ENCODE measurements around the gene PTPRN2.

The PTPRN2 gene

GRCh38 chr7:157881048-157881771 is 706.4 kb downstream of the PTPRN2 start:
- no peak overlapping the region for H3K4me2 ChIP-seq (ENCODE audit: low read length)
- no peak overlapping the region for H3K4me3 ChIP-seq (ENCODE audit: low read depth, low read length)
- no peaks in the 10 kb centered on the region for H3K36me3 ChIP-seq (ENCODE audit: control insufficient read depth, insufficient read depth, low read length)
- H3K27me3 ChIP-seq (ENCODE audit: control insufficient read depth, insufficient read depth, low read length), result no peaks in the 10 kb centered on the region
- no peaks in the 10 kb centered on the region for H3K79me2 ChIP-seq
- H3K9ac ChIP-seq, result no peak overlapping the region
- H3K27ac ChIP-seq, result no peak overlapping the region
- no peaks in the 10 kb centered on the region for H3K4me1 ChIP-seq
- no peaks in the 10 kb centered on the region for H3K9me3 ChIP-seq (ENCODE audit: control insufficient read depth, low read length)
- TF ChIP-seq CTCF (IDR thresholded peaks at IDR 0.05), result no peak
- no peak overlapping the region for H2AFZ ChIP-seq

DNA sequence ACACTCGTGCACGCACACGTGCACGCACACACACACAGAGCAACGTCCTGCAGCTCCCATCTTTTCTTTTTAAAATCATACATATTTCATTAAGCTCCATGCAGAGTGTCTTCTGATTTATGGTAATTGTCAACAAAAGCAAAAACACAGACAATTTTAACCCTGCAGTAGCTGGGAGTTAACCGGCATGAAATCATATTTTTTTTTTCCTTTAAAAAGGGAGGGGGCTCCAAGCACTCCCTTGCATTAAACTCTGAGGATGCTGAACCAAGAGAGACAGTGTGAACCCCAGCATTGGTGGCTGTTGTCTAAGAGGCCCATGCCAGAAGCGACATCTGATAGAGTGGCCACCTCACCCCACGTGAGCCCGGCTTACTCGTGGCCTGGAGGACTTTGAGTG is 708.2 kb downstream of the PTPRN2 start:
- Histone ChIP-seq H3K9me3 (ENCODE audit: control insufficient read depth, low read length) (no peaks in the 10 kb centered on the region), H2AFZ (no peak overlapping the region), H3K4me3 (ENCODE audit: low read depth, low read length) (no peak overlapping the region), H3K79me2 (no peaks in the 10 kb centered on the region), H3K27me3 (ENCODE audit: control insufficient read depth, insufficient read depth, low read length) (no peaks in the 10 kb centered on the region), H3K36me3 (ENCODE audit: control insufficient read depth, insufficient read depth, low read length) (no peaks in the 10 kb centered on the region), H3K27ac (no peak overlapping the region), H3K4me2 (ENCODE audit: low read length) (no peak overlapping the region), H3K4me1 (no peaks in the 10 kb centered on the region), H3K9ac (no peak overlapping the region)
- TF ChIP-seq CTCF (IDR thresholded peaks at IDR 0.05), result no peak

GRCh38 chr7:157877298-157878090 is 710.1 kb downstream of the PTPRN2 start:
- Histone ChIP-seq H3K4me2 (ENCODE audit: low read length) (no peak overlapping the region), H3K79me2 (no peaks in the 10 kb centered on the region), H3K27ac (no peak overlapping the region), H3K4me3 (ENCODE audit: low read depth, low read length) (no peak overlapping the region), H3K9me3 (ENCODE audit: control insufficient read depth, low read length) (no peaks in the 10 kb centered on the region), H2AFZ (no peak overlapping the region), H3K9ac (no peak overlapping the region), H3K36me3 (ENCODE audit: control insufficient read depth, insufficient read depth, low read length) (no peaks in the 10 kb centered on the region), H3K27me3 (ENCODE audit: control insufficient read depth, insufficient read depth, low read length) (no peaks in the 10 kb centered on the region), H3K4me1 (no peaks in the 10 kb centered on the region)
- TF ChIP-seq CTCF (IDR thresholded peaks at IDR 0.05), result no peak

GRCh38 chr7:157876469-157877285 is 710.9 kb downstream of the PTPRN2 start:
- H3K4me2 ChIP-seq (ENCODE audit: low read length), result no peak overlapping the region
- H3K9me3 ChIP-seq (ENCODE audit: control insufficient read depth, low read length), result no peaks in the 10 kb centered on the region
- no peak overlapping the region for H3K27ac ChIP-seq
- no peak for TF ChIP-seq CTCF (IDR thresholded peaks at IDR 0.05)
- H2AFZ ChIP-seq, result no peak overlapping the region
- H3K36me3 ChIP-seq (ENCODE audit: control insufficient read depth, insufficient read depth, low read length), result no peaks in the 10 kb centered on the region
- H3K4me1 ChIP-seq, result no peaks in the 10 kb centered on the region
- no peaks in the 10 kb centered on the region for H3K27me3 ChIP-seq (ENCODE audit: control insufficient read depth, insufficient read depth, low read length)
- no peaks in the 10 kb centered on the region for H3K79me2 ChIP-seq
- H3K4me3 ChIP-seq (ENCODE audit: low read depth, low read length), result no peak overlapping the region
- no peak overlapping the region for H3K9ac ChIP-seq

Measured in parathyroid adenoma (tissue), 2 donors.